Measurements from ENCODE around the gene LYZ.

LYZ gene

DNA sequence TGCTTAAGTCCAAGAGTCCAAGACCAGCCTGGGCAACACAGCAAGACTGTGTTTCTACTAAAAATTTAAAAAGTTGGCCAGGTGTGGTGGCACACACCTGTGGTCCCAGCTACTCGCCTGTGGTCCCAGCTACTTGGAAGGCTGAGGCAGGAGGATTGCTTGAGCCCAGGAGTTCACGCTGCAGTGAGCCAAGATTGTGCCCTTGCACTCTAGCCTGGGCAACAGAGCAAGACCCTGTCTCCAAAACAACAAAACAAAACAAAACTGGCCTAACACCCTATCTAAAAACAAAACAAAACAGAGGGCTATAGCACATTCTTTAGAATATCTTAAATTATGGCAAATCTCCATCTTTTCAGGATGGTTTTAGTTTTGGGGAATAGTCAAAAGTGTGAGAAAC, 3.1 kb upstream of the LYZ start:
- H3K27me3 ChIP-seq (replicated peaks; ENCODE audit: insufficient read depth, low read length): no peaks in the 10 kb centered on the region
- H3K4me2 ChIP-seq (ENCODE audit: low read depth, low read length): no peak overlapping the region
- H3K4me3 ChIP-seq (ENCODE audit: low read length): no peak overlapping the region
- H3K9ac ChIP-seq (ENCODE audit: low read length): no peak overlapping the region
- TF ChIP-seq, protein P1, sequence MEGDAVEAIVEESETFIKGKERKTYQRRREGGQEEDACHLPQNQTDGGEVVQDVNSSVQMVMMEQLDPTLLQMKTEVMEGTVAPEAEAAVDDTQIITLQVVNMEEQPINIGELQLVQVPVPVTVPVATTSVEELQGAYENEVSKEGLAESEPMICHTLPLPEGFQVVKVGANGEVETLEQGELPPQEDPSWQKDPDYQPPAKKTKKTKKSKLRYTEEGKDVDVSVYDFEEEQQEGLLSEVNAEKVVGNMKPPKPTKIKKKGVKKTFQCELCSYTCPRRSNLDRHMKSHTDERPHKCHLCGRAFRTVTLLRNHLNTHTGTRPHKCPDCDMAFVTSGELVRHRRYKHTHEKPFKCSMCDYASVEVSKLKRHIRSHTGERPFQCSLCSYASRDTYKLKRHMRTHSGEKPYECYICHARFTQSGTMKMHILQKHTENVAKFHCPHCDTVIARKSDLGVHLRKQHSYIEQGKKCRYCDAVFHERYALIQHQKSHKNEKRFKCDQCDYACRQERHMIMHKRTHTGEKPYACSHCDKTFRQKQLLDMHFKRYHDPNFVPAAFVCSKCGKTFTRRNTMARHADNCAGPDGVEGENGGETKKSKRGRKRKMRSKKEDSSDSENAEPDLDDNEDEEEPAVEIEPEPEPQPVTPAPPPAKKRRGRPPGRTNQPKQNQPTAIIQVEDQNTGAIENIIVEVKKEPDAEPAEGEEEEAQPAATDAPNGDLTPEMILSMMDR (IDR thresholded peaks at IDR 0.05; ENCODE audit: low read length): no peak
- no peak for TF ChIP-seq EZH2phosphoT487 (IDR thresholded peaks at IDR 0.05; ENCODE audit: low read length)
- TF ChIP-seq EZH2 (optimal IDR thresholded peaks at IDR 0.05; ENCODE audit: low read depth, low read length): no peak
- H3K27ac ChIP-seq (ENCODE audit: low read length): no peak overlapping the region
- no peaks in the 10 kb centered on the region for H3K9me2 ChIP-seq (replicated peaks; ENCODE audit: insufficient read depth, low read length)
- H4K20me1 ChIP-seq (ENCODE audit: insufficient read depth, low read length): no peaks in the 10 kb centered on the region
- H3K4me1 ChIP-seq (ENCODE audit: low read length): no peaks in the 10 kb centered on the region
- H3F3A ChIP-seq (ENCODE audit: insufficient read depth, low read length): no peaks in the 10 kb centered on the region
- H3K79me2 ChIP-seq (ENCODE audit: low read length): no peaks in the 10 kb centered on the region
- H2AFZ ChIP-seq (ENCODE audit: low read length): no peak overlapping the region
- H3K9me3 ChIP-seq (replicated peaks; ENCODE audit: insufficient read depth, low read length): no peaks in the 10 kb centered on the region
- no peak for DNase-seq
- no peaks in the 10 kb centered on the region for H3K36me3 ChIP-seq (replicated peaks; ENCODE audit: insufficient read depth, low read length)

DNA sequence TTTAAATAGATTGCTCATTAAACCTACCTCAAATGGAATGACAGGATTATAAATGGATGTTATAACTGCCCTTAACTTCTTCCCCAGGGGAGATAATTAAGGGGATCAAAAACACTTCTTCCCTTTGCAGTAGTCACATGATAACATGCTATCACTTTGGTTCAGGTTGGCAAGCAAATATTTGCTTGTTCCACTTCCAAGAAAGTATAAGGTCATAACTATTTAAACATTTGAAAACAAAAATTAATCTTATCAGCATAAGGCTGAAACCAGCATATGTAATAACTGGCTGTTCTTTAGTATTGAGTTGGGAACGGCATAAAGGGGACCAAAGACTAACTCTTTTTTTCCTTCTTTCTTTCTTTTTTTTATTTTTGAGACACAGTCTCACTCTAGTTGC, 2.4 kb upstream of the LYZ start:
- Histone ChIP-seq H2AFZ (ENCODE audit: low read length) (no peak overlapping the region), H3K4me3 (ENCODE audit: low read length) (no peak overlapping the region), H3K9me3 (replicated peaks; ENCODE audit: insufficient read depth, low read length) (no peaks in the 10 kb centered on the region), H3K27ac (ENCODE audit: low read length) (no peak overlapping the region), H3K4me2 (ENCODE audit: low read depth, low read length) (no peak overlapping the region), H3K9me2 (replicated peaks; ENCODE audit: insufficient read depth, low read length) (no peaks in the 10 kb centered on the region), H3K79me2 (ENCODE audit: low read length) (no peaks in the 10 kb centered on the region), H3K9ac (ENCODE audit: low read length) (no peak overlapping the region), H3K4me1 (ENCODE audit: low read length) (no peaks in the 10 kb centered on the region), H3K36me3 (replicated peaks; ENCODE audit: insufficient read depth, low read length) (no peaks in the 10 kb centered on the region), H3K27me3 (replicated peaks; ENCODE audit: insufficient read depth, low read length) (no peaks in the 10 kb centered on the region), H3F3A (ENCODE audit: insufficient read depth, low read length) (no peaks in the 10 kb centered on the region), H4K20me1 (ENCODE audit: insufficient read depth, low read length) (no peaks in the 10 kb centered on the region)
- TF ChIP-seq, protein P1 (IDR thresholded peaks at IDR 0.05; ENCODE audit: low read length): no peak
- TF ChIP-seq EZH2phosphoT487 (IDR thresholded peaks at IDR 0.05; ENCODE audit: low read length) (no peak), EZH2 (optimal IDR thresholded peaks at IDR 0.05; ENCODE audit: low read depth, low read length) (no peak)
- DNase-seq: no peak

DNA sequence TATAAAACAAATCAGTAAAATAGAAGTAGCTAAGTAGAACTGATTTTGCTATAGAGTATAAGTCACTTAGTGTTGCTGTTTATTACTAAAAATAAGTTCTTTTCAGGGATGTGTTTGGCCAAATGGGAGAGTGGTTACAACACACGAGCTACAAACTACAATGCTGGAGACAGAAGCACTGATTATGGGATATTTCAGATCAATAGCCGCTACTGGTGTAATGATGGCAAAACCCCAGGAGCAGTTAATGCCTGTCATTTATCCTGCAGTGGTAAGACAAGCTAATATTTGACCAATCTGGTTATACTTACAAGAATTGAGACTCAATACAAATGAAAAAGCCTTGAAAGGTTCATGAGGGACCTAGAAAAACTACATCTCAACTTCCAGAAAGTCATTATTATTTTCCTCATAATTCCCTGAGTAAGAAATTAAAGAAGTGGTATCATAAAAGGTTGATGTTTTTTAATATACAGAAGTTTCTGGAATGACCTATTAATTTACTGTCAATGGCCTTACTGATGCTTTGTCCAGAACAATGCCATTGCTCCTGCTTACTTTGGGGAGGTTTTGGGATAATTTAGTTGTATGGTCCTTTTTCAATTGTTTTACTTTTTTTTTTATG, 1.9 kb downstream of the LYZ start:
- DNase-seq: no peak
- Histone ChIP-seq H3K4me2 (ENCODE audit: low read depth, low read length) (no peak overlapping the region), H3K79me2 (ENCODE audit: low read length) (no peaks in the 10 kb centered on the region), H3K9me2 (replicated peaks; ENCODE audit: insufficient read depth, low read length) (no peaks in the 10 kb centered on the region), H3K4me1 (ENCODE audit: low read length) (no peaks in the 10 kb centered on the region), H3K27ac (ENCODE audit: low read length) (no peak overlapping the region), H3K9me3 (replicated peaks; ENCODE audit: insufficient read depth, low read length) (no peaks in the 10 kb centered on the region), H3K9ac (ENCODE audit: low read length) (no peak overlapping the region), H3K36me3 (replicated peaks; ENCODE audit: insufficient read depth, low read length) (no peaks in the 10 kb centered on the region), H3K4me3 (ENCODE audit: low read length) (no peak overlapping the region), H3F3A (ENCODE audit: insufficient read depth, low read length) (no peaks in the 10 kb centered on the region), H3K27me3 (replicated peaks; ENCODE audit: insufficient read depth, low read length) (no peaks in the 10 kb centered on the region), H4K20me1 (ENCODE audit: insufficient read depth, low read length) (no peaks in the 10 kb centered on the region), H2AFZ (ENCODE audit: low read length) (no peak overlapping the region)
- no peak for TF ChIP-seq EZH2phosphoT487 (IDR thresholded peaks at IDR 0.05; ENCODE audit: low read length)
- TF ChIP-seq, protein P1 (IDR thresholded peaks at IDR 0.05; ENCODE audit: low read length): no peak

All from MM.1S (cell line).